Hepatocyte (in vitro differentiated cells): ENCODE data around the gene DEDD.

Experiments
- EZH2phosphoT487 ChIP-seq: fragments of 200-600 bp; sonication (generic); IDR thresholded peaks from one replicate; pipeline ENCODE4 v1.6.1; 2018; ENCODE audit warnings: antibody characterized with exemption, mild to moderate bottlenecking, low read depth, moderate library complexity; ENCODE audit not compliant: unreplicated experiment, severe bottlenecking
- TF ChIP-seq, protein P1 (sequence below): fragments of 200-600 bp; sonication (generic); IDR thresholded peaks from 2 replicates; pipeline ENCODE4 v1.5.1; 2016; ENCODE audit warnings: antibody characterized with exemption, mild to moderate bottlenecking; ENCODE audit not compliant: poor library complexity

DNA sequence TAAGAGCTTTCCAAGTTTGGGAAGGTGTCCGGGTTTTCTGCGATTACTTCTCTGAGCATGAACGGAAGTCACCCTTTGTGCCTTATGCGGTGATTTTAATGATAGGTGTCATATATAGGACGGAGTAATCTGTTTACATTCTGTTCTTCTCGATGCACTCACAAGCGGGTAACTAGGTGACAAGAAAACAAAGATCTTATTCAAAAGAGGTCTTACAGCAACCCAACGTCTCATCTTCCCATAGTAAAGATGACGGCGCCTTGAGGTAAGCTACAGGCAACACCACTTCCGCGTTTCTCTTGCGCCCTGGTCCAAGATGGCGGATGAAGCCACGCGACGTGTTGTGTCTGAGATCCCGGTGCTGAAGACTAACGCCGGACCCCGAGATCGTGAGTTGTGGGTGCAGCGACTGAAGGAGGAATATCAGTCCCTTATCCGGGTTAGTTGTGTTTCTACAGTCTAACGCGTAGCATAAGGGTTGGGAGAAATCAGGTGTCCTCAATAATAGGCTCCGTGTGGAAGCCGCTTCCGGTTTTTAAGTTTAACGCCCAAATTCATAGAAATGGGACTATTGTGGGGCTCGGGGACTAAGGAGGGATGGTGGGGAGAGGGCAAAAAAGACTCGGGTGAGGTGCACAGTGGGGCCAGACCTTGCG, 21.3 kb upstream of the DEDD start, which contains the start of gene UFC1:
- TF ChIP-seq, protein P1, sequence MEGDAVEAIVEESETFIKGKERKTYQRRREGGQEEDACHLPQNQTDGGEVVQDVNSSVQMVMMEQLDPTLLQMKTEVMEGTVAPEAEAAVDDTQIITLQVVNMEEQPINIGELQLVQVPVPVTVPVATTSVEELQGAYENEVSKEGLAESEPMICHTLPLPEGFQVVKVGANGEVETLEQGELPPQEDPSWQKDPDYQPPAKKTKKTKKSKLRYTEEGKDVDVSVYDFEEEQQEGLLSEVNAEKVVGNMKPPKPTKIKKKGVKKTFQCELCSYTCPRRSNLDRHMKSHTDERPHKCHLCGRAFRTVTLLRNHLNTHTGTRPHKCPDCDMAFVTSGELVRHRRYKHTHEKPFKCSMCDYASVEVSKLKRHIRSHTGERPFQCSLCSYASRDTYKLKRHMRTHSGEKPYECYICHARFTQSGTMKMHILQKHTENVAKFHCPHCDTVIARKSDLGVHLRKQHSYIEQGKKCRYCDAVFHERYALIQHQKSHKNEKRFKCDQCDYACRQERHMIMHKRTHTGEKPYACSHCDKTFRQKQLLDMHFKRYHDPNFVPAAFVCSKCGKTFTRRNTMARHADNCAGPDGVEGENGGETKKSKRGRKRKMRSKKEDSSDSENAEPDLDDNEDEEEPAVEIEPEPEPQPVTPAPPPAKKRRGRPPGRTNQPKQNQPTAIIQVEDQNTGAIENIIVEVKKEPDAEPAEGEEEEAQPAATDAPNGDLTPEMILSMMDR = no peak
- no peak for TF ChIP-seq EZH2phosphoT487
